ENCODE data around the gene PNLIPRP3. TPM values are rescaled to one million over a fixed set of nuclear protein-coding genes. Genes with fewer than 3 reads are reported as not detected.

PNLIPRP3 gene
- total and polyA plus RNA-seq, 2 of the 8 experiments (the other 6 are each of a cell fraction or from before 2014, with no cell fraction given): not detected

DNA sequence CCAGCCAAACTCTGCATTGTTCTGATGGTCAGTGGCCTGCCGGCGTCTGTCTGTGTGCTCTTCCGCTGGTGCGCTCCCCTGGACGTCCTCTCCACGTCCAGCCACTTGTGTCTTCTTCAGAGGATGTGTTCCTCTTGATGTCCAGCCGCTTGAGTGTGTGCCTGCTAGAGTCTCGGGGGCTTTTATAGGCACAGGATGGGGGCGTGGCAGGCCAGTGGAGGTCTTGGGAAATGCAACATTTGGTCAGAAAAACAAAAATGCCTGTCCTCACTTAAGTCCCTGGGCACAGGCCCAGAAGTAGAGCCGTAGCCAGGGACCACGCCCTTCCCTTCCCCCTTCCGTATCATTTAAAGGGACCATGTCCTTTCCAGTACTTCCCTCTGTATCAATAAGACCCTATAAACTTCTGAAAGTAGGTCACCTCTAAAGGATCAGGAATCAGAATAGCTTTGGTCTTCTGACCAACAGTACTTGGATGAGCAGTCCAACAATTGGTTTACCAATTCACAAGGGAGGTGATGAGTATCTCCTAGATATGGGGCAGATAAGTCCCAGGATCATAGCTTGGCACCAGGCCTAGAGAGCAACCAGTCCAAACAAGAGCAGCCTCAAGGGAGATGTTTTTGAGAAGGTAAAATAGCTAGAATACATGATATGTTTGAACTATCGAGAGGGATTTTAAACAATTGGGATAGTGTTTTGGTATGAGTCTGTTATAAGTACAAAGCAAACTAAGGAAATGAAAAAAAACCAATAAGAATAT is 32.2 kb upstream of the PNLIPRP3 start:
- FAIRE-seq (no peak), DNase-seq (ENCODE audit: low read depth in 1 of 2, low spot score in 2 of 2) (no peak)
- H4K8ac ChIP-seq (ENCODE audit: extremely low read depth, insufficient read depth, low read length): no peak overlapping the region
- peaks cover 0 to 4% (median under 1%) of the 10 kb centered on the region in 4 experiments; a peak in 3 of 7 replicates for H3K4me1 ChIP-seq (replicated peaks in 1 of 4; ENCODE audit: control insufficient read depth in 3 of 4, insufficient read depth in 4 of 4, low read length in 3 of 4)
- H2BK20ac ChIP-seq (ENCODE audit: low read length): no peak overlapping the region
- POLR2A ChIA-PET (ENCODE audit: partially characterized antibody): no interaction called here
- H2BK12ac ChIP-seq (ENCODE audit: low read depth, low read length): no peak overlapping the region
- H4K5ac ChIP-seq (ENCODE audit: insufficient read length, low read depth, low read length): no peak overlapping the region
- H3K9ac ChIP-seq (replicated peaks in 1 of 4; ENCODE audit: extremely low read depth in 1 of 4, low read depth in 3 of 4, low read length in 3 of 4): no peak overlapping the region
- no peaks in the 10 kb centered on the region for H3K79me1 ChIP-seq (ENCODE audit: low read depth, low read length)
- no peaks in the 10 kb centered on the region for H3K23me2 ChIP-seq (ENCODE audit: low read depth, low read length)
- no peak for TF ChIP-seq POLR2AphosphoS5 (IDR thresholded peaks at IDR 0.05; ENCODE audit: low read depth, low read length)
- TF ChIP-seq CBX8 (IDR thresholded peaks at IDR 0.05; ENCODE audit: borderline replicate concordance, low read depth, low read length): no peak
- TF ChIP-seq CTBP2 (IDR thresholded peaks at IDR 0.05; ENCODE audit: borderline replicate concordance, insufficient read depth, insufficient read length, low read length): no peak
- TF ChIP-seq PHF8 (conservative IDR thresholded peaks at IDR 0.05; ENCODE audit: low read depth, low read length): no peak
- TF ChIP-seq, protein P1, sequence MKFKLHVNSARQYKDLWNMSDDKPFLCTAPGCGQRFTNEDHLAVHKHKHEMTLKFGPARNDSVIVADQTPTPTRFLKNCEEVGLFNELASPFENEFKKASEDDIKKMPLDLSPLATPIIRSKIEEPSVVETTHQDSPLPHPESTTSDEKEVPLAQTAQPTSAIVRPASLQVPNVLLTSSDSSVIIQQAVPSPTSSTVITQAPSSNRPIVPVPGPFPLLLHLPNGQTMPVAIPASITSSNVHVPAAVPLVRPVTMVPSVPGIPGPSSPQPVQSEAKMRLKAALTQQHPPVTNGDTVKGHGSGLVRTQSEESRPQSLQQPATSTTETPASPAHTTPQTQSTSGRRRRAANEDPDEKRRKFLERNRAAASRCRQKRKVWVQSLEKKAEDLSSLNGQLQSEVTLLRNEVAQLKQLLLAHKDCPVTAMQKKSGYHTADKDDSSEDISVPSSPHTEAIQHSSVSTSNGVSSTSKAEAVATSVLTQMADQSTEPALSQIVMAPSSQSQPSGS (IDR thresholded peaks at IDR 0.05; ENCODE audit: low read length): no peak
- TF ChIP-seq, protein P2, sequence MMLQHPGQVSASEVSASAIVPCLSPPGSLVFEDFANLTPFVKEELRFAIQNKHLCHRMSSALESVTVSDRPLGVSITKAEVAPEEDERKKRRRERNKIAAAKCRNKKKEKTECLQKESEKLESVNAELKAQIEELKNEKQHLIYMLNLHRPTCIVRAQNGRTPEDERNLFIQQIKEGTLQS (IDR thresholded peaks at IDR 0.05; ENCODE audit: insufficient read depth, low read depth, low read length): no peak
- no peak for TF ChIP-seq GTF2F1 (IDR thresholded peaks at IDR 0.05; ENCODE audit: borderline replicate concordance, low read depth, low read length)
- no peak for TF ChIP-seq BACH1 (IDR thresholded peaks at IDR 0.05; ENCODE audit: low read length)
- TF ChIP-seq SP1 (IDR thresholded peaks at IDR 0.05; ENCODE audit: low read depth, low read length): no peak
- no peaks in the 10 kb centered on the region for H3K79me2 ChIP-seq (ENCODE audit: control insufficient read depth in 1 of 2, insufficient read depth in 2 of 2, low read length in 2 of 2)
- no peak overlapping the region for H3K18ac ChIP-seq (ENCODE audit: extremely low read depth, low read length)
- no peak overlapping the region for H2BK120ac ChIP-seq (replicated peaks; ENCODE audit: low read depth, low read length)
- H3K27ac ChIP-seq (ENCODE audit: low read depth, low read length): no peak overlapping the region
- H2AK5ac ChIP-seq (ENCODE audit: low read depth, low read length): no peak overlapping the region
- no peak overlapping the region for H2BK15ac ChIP-seq (ENCODE audit: low read length)
- no peak overlapping the region for H3K4ac ChIP-seq (replicated peaks; ENCODE audit: insufficient read length, low read depth, low read length)
- H2BK5ac ChIP-seq (ENCODE audit: low read depth, low read length): no peak overlapping the region
- H4K20me1 ChIP-seq (replicated peaks in 1 of 2; ENCODE audit: control insufficient read depth in 1 of 2, insufficient read depth in 2 of 2, low read length in 2 of 2): no peaks in the 10 kb centered on the region
- H3K56ac ChIP-seq (replicated peaks; ENCODE audit: insufficient read length, low read depth, low read length): no peak overlapping the region
- no peak overlapping the region for H2AFZ ChIP-seq (ENCODE audit: low read length)
- H3K36me3 ChIP-seq (ENCODE audit: control insufficient read depth in 2 of 4, insufficient read depth in 4 of 4, low read length in 3 of 4): no peaks in the 10 kb centered on the region
- H3K4me2 ChIP-seq (ENCODE audit: insufficient read depth in 1 of 2, low read depth in 2 of 2, low read length in 2 of 2): no peak overlapping the region
- peaks cover 0 to 6% of the 10 kb centered on the region in 2 experiments; a peak in 1 of 4 replicates for H3K9me3 ChIP-seq (ENCODE audit: insufficient read depth in 2 of 2, low read depth in 1 of 2, low read length in 1 of 2)
- no peak overlapping the region for H3K23ac ChIP-seq (ENCODE audit: insufficient read length)
- WGBS, 2 experiments (ENCODE audit: extremely low coverage in 1 of 2, insufficient coverage in 1 of 2, insufficient read length in 1 of 2, insufficient replicate concordance in 2 of 2, low coverage in 1 of 2, low lambda C conversion rate in 2 of 2, missing lambda C conversion rate in 1 of 2): 96% methylated on average over 13 of the region's 13 CpGs; no CpG with 5 or more reads in 1 of the 2 experiments
- H4K91ac ChIP-seq (replicated peaks; ENCODE audit: insufficient read length, low read length): no peak overlapping the region
- H3K27me3 ChIP-seq (replicated peaks in 1 of 4; ENCODE audit: control insufficient read depth in 3 of 4, extremely low read depth in 1 of 4, insufficient read depth in 3 of 4, low read length in 3 of 4): no peaks in the 10 kb centered on the region
- CTCF ChIA-PET (ENCODE audit: partially characterized antibody): interaction anchor here (0.6 kb wide), 1 partner anchor 56 kb away, joined by 3 read pairs; no protein-coding TSS in a partner anchor
- H3K14ac ChIP-seq (ENCODE audit: insufficient read length): no peak overlapping the region
- no peak overlapping the region for H3K4me3 ChIP-seq (ENCODE audit: extremely low read depth in 1 of 4, insufficient read depth in 2 of 4, low read depth in 3 of 4, low read length in 4 of 4)
